NOMO-1 (cell line): ENCODE data around the gene SLC16A9.

Experiments used
- DNase-seq, 2 experiments: peaks; one replicate each; lab custom pipeline; 2025; ENCODE audit not compliant: unreplicated experiment in 2 of 2; lab: John Stamatoyannopoulos, UW

Gene SLC16A9

GRCh38 chr10:59631882-59632807 lies 77.5 kb downstream of the SLC16A9 start:
- DNase-seq = no peak

GRCh38 chr10:59631237-59631636 lies 78.4 kb downstream of the SLC16A9 start:
- no peak for DNase-seq

GRCh38 chr10:59628965-59629364 lies 80.7 kb downstream of the SLC16A9 start:
- no peak for DNase-seq

GRCh38 chr10:59628456-59628855 lies 81.2 kb downstream of the SLC16A9 start:
- no peak for DNase-seq

GRCh38 chr10:59627366-59628018 lies 82.2 kb downstream of the SLC16A9 start:
- DNase-seq = no peak

GRCh38 chr10:59626523-59626869 lies 83.2 kb downstream of the SLC16A9 start:
- DNase-seq = peak in 1 of 2 experiments; percentile 24

GRCh38 chr10:59625721-59626522 lies 83.7 kb downstream of the SLC16A9 start:
- peak; percentile 56 to 69 for DNase-seq

GRCh38 chr10:59624951-59625350 lies 84.7 kb downstream of the SLC16A9 start:
- no peak for DNase-seq

GRCh38 chr10:59624136-59624535 lies 85.5 kb downstream of the SLC16A9 start:
- DNase-seq = no peak

- no peak for DNase-seq
These were observed 86.2 kb downstream of the SLC16A9 start for GRCh38 chr10:59623133-59624121.

GRCh38 chr10:59622320-59623132 lies 87.1 kb downstream of the SLC16A9 start:
- DNase-seq = peak; percentile 20 to 41

- no peak for DNase-seq
These were observed 87.9 kb downstream of the SLC16A9 start for GRCh38 chr10:59621771-59622170.

- no peak for DNase-seq
These were observed 91.0 kb downstream of the SLC16A9 start for GRCh38 chr10:59618666-59619065.

- DNase-seq = no peak
These were observed 91.7 kb downstream of the SLC16A9 start for GRCh38 chr10:59617996-59618395.

GRCh38 chr10:59611048-59611447 lies 98.6 kb downstream of the SLC16A9 start:
- DNase-seq = no peak

- DNase-seq = no peak
These were observed 101.7 kb downstream of the SLC16A9 start for GRCh38 chr10:59607970-59608369.

GRCh38 chr10:59606551-59606961 lies 103.1 kb downstream of the SLC16A9 start:
- DNase-seq = peak in 1 of 2 experiments; percentile 17

- no peak for DNase-seq
These were observed 107.7 kb downstream of the SLC16A9 start for GRCh38 chr10:59601985-59602384.
